Ovary (tissue), 9 donors: ENCODE data around the gene KNDC1. TPM values are rescaled to one million over a fixed set of nuclear protein-coding genes. Genes with fewer than 3 reads are reported as not detected.

Experiments used
- DNase-seq, 5 donors: peaks; one replicate each; pipeline ENCODE4 v3.0.0-alpha.2; 2019 to 2020
- H3K27ac ChIP-seq, 2 donors: fragments of 200-600 bp; one replicate each; pipeline versions ENCODE4 v1.5.1 to v1.8.0; 2019 to 2022
- H3K27me3 ChIP-seq: fragments of 200-600 bp; one replicate; pipeline ENCODE4 v1.8.0; 2022
- H3K36me3 ChIP-seq: fragments of 200-600 bp; sonication (generic); one replicate; pipeline ENCODE4 v1.5.1; 2019
- H3K4me1 ChIP-seq: one replicate; pipeline ENCODE4 v1.8.1; 2013; ENCODE audit warnings: mild to moderate bottlenecking, moderate library complexity; ENCODE audit not compliant: insufficient read depth
- H3K4me3 ChIP-seq: fragments of 200-600 bp; sonication (generic); one replicate; pipeline ENCODE4 v1.5.1; 2017
- H3K9me3 ChIP-seq, 2 donors: fragments of 200-600 bp in 1 of 2; sonication (generic) in 1 of 2; one replicate each; pipeline versions ENCODE4 v1.5.1 to v1.8.1; 2013 to 2019; ENCODE audit warnings: mild to moderate bottlenecking in 1 of 2, moderate library complexity in 1 of 2
- CTCF ChIP-seq, 3 donors: fragments of 450-650 bp in 2 of 3; fragments of 200-600 bp in 1 of 3; IDR thresholded peaks; one replicate each; pipeline versions ENCODE4 v1.5.1 to v1.8.0; 2016 to 2022; ENCODE audit warnings: antibody characterized with exemption in 3 of 3, mild to moderate bottlenecking in 1 of 3
- EP300 ChIP-seq: sonication (generic); formaldehyde crosslinking; IDR thresholded peaks from one replicate; pipeline ENCODE4 v1.6.1; 2017; ENCODE audit warnings: antibody characterized with exemption
- POLR2A ChIP-seq: fragments of 450-650 bp; IDR thresholded peaks from one replicate; pipeline ENCODE4 v1.6.1; 2017; ENCODE audit warnings: antibody characterized with exemption, mild to moderate bottlenecking, moderate library complexity
- WGBS, 3 donors: extraction: QIAGEN DNeasy Blood & Tissue Kit in 1 of 3; methylation state at CpG; one replicate each; pipeline versions ENCODE4 v1.1.5 to v1.1.7; 2013 to 2017; 5-methylcytosine and 5-hydroxymethylcytosine counted together
- intact Hi-C, 4 donors: fragments of 100-400 bp; cut with DNase I; formaldehyde crosslinking; loops; one replicate each; pipeline versions ENCODE4 v1.11.0 to v1.15.1; 2022 to 2023
- polyA plus RNA-seq, 2 donors: library from polyadenylated mRNA; stranded (reverse); fragments of 200-250 nt in 1 of 2; fragments of 350-450 nt in 1 of 2; fragmentation: Illumina TruSeq in 1 of 2; extraction: RNeasy Lipid Tissue Mini Kit (QIAGEN cat#74804) in 1 of 2; gene quantifications; one replicate each; pipeline ENCODE4 v1.2.3, GENCODE V29; 2013 to 2014
- total RNA-seq, 7 donors: library from RNA; depleted of rRNA in 2 of 7; stranded (reverse); fragments of >200 nt in 2 of 7; fragmentation: NEBNext Ultra II Directional in 3 of 7; extraction: Animal tissue kit (Norgen Biotek cat#: 25700) in 3 of 7; gene quantifications; one replicate each; pipeline versions ENCODE4 v1.1.0 to v1.2.4, GENCODE V29; 2016 to 2023
- donor health status: DM: no; HTN: no; CAD: no; lungs with moderate emphysema.
- donor health status: DM: no; HTN: no; CAD: no.
- donor health status: Bipolar disorder and iron deficiency.
- donor health status: DM: yes; HTN: yes; CAD: no.
- donor health status: DM: no; HTN: no; CAD: no.
- donor health status: DM: yes; HTN: yes; CAD: no.

Gene KNDC1
- total and polyA plus RNA-seq, 9 donors: 0.67 to 34.9 (median 16.6) TPM

- WGBS, 3 donors: 87 to 94% (median 93%) methylated on average over 14 to 15 of the region's 15 CpGs
- TF ChIP-seq CTCF (IDR thresholded peaks at IDR 0.05) (no peak), POLR2A (no peak), EP300 (no peak)
- no peaks in the 10 kb centered on the region for H3K27me3 ChIP-seq
- H3K36me3 ChIP-seq: no peaks in the 10 kb centered on the region
- no peaks in the 10 kb centered on the region for H3K4me1 ChIP-seq
- intact Hi-C loops: no loop called here
- no peak overlapping the region for H3K4me3 ChIP-seq
- H3K27ac ChIP-seq: no peak overlapping the region
- H3K9me3 ChIP-seq: no peaks in the 10 kb centered on the region
- DNase-seq: peak in 1 of 5 donors; percentile 27
Observed at GRCh38 chr10:133200621-133201031, 40.6 kb downstream of the KNDC1 start.

DNA sequence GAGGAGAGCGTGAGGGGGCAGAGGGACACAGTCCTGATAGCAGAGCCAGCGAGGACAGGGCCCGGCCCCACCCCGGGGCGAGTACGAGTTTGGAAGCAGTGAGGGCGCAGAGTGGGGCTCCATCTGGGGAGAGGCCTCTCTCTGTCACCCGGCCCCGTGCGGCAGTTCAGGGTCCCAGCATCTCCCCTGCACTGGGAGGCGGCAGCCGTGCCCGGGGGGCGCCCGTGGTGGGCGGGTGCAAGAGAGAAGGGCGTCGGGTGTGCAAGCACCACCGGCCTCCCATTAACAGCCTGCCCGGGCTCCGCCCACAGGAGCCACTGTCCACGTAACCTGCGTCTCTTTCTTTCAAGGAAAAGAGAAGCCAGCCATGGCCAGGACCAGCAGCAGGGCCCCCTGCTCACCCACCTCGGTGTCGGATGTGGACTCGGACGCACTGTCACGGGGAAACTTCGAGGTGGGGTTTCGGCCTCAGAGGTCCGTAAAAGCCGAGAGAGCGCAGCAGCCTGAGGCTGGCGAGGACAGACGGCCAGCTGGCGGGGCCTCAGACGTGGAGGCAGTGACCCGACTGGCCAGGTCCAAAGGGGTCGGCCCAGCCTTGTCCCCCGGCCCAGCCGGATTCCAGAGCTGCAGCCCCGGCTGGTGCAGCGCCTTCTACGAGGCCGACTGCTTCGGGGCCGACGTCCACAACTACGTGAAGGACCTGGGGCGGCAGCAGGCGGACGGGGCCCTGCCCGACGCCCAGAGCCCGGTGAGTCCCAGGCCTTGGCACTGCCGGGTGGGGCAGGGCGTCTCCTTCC is 41.3 kb downstream of the KNDC1 start:
- Histone ChIP-seq H3K9me3 (no peaks in the 10 kb centered on the region), H3K27me3 (no peaks in the 10 kb centered on the region), H3K4me1 (no peaks in the 10 kb centered on the region), H3K36me3 (no peaks in the 10 kb centered on the region), H3K27ac (no peak overlapping the region), H3K4me3 (no peak overlapping the region)
- intact Hi-C loops: no loop called here
- DNase-seq: peak in 1 of 5 donors; percentile 29
- WGBS, 3 donors: 90 to 93% (median 91%) methylated on average over 56 to 57 of the region's 57 CpGs
- TF ChIP-seq EP300 (no peak), POLR2A (no peak), CTCF (IDR thresholded peaks at IDR 0.05) (no peak)

- Histone ChIP-seq H3K36me3 (no peaks in the 10 kb centered on the region), H3K4me1 (no peaks in the 10 kb centered on the region), H3K4me3 (no peak overlapping the region), H3K27me3 (no peaks in the 10 kb centered on the region), H3K9me3 (no peaks in the 10 kb centered on the region), H3K27ac (no peak overlapping the region)
- intact Hi-C loops: no loop called here
- 76 to 87% (median 84%) methylated on average over 28 to 29 of the region's 29 CpGs for WGBS, 3 donors
- DNase-seq: no peak
- no peak for TF ChIP-seq CTCF (IDR thresholded peaks at IDR 0.05)
Observed at GRCh38 chr10:133201948-133202725, 42.1 kb downstream of the KNDC1 start.

DNA sequence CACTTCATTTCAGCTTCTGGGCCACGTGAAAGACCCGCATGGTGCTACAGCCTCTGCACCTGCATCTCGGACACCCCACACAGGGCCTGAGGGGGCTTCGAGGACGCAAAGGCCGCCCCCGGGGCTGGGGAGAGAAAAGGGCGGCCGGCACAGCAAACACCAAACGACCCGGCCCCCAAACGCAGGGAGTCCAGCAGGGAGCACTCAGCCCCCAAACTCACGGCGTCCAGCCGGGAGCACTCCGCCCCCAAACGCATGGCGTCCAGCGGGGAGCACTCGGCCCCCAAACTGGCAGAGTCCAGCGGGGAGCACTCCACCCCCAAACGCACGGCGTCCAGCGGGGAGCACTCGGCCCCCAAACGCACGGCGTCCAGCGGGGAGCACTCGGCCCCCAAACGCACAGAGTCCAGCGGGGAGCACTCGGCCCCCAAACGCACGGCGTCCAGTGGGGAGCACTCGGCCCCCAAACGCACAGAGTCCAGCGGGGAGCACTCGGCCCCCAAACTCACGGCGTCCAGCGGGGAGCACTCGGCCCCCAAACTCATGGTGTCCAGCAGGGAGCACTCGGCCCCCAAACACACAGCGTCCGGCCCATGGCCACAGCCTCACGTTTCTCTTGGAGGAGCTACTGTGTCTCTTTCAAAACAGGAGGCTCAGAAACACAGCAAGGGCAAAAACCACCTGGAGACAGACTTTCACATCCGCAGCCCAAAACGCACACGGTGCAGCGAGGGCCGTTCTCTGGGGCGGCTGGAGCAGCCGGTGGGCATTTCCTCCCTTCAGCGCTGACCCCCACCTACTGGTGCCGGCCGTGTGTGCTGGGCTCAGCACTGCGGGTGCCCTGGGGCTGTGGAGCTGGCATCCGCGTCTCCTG is 43.0 kb downstream of the KNDC1 start:
- intact Hi-C loops: no loop called here
- peak in 1 of 5 donors; percentile 16 for DNase-seq
- H3K4me1 ChIP-seq: no peaks in the 10 kb centered on the region
- H3K27ac ChIP-seq: no peak overlapping the region
- no peaks in the 10 kb centered on the region for H3K27me3 ChIP-seq
- WGBS, 3 donors: 84 to 90% (median 90%) methylated on average over 57 to 60 of the region's 62 CpGs
- no peak overlapping the region for H3K4me3 ChIP-seq
- no peaks in the 10 kb centered on the region for H3K9me3 ChIP-seq
- TF ChIP-seq EP300: no peak
- no peak for TF ChIP-seq CTCF (IDR thresholded peaks at IDR 0.05)
- no peak for TF ChIP-seq POLR2A
- no peaks in the 10 kb centered on the region for H3K36me3 ChIP-seq
